CD14-positive monocyte (primary cell): ENCODE results near the gene MDM4. TPM values are rescaled to one million over a fixed set of nuclear protein-coding genes. Genes with fewer than 3 reads are reported as not detected.
A peak's percentile ranks its signal among the peaks of the same experiment; 100 is the strongest.

ENCODE experiments used
- DNase-seq, 3 donors: peaks; one replicate each; pipeline ENCODE4 v3.0.0-alpha.2; 2011 to 2022
- H2AFZ ChIP-seq: 2 replicates; pipeline ENCODE4 v1.6.0; 2012; ENCODE audit warnings: mild to moderate bottlenecking, low read depth, low read length, inconsistent platforms; ENCODE audit not compliant: insufficient read depth, poor library complexity, severe bottlenecking
- H3K27ac ChIP-seq, 2 donors: 1 replicate in 1 of 2; 2 replicates in 1 of 2; pipeline ENCODE4 v1.5.1; 2012 to 2013; ENCODE audit warnings: low read length in 2 of 2, control low read depth in 1 of 2, inconsistent platforms in 1 of 2, low read depth in 1 of 2, mild to moderate bottlenecking in 1 of 2
- H3K27me3 ChIP-seq, 2 donors: one replicate each; pipeline versions ENCODE4 v1.6.0 to v1.6.1; 2011 to 2013; ENCODE audit warnings: low read length in 2 of 2; ENCODE audit not compliant: control insufficient read depth in 2 of 2, insufficient read depth in 2 of 2
- H3K36me3 ChIP-seq, 2 donors: replicated peaks in 1 of 2; 1 replicate in 1 of 2; 2 replicates in 1 of 2; pipeline versions ENCODE4 v1.5.1 to v1.6.1; 2012 to 2013; ENCODE audit warnings: low read length in 2 of 2, control low read depth in 1 of 2, inconsistent platforms in 1 of 2, mild to moderate bottlenecking in 1 of 2; ENCODE audit not compliant: insufficient read depth in 2 of 2, control insufficient read depth in 1 of 2
- H3K4me1 ChIP-seq, 2 donors: 1 replicate in 1 of 2; 2 replicates in 1 of 2; pipeline versions ENCODE4 v1.5.1 to v1.6.1; 2012 to 2013; ENCODE audit warnings: low read length in 2 of 2, control low read depth in 1 of 2, inconsistent platforms in 1 of 2, mild to moderate bottlenecking in 1 of 2, moderate library complexity in 1 of 2; ENCODE audit not compliant: insufficient read depth in 2 of 2, control insufficient read depth in 1 of 2
- H3K4me2 ChIP-seq: replicated peaks from 2 replicates; pipeline ENCODE3; 2012; ENCODE audit warnings: low read length, moderate library complexity, mild to moderate bottlenecking; ENCODE audit not compliant: poor library complexity, severe bottlenecking; ENCODE audit errors: extremely low read depth
- H3K4me3 ChIP-seq, 3 experiments: fragments of 200-600 bp in 1 of 3; sonication (generic) in 1 of 3; replicated peaks in 1 of 3; 1 replicate in 2 of 3; 2 replicates in 1 of 3; pipeline ENCODE4 v1.5.1; 2011 to 2013; ENCODE audit warnings: low read length in 3 of 3, mild to moderate bottlenecking in 3 of 3, control low read depth in 2 of 3, low read depth in 2 of 3, inconsistent platforms in 1 of 3, moderate library complexity in 1 of 3
- H3K79me2 ChIP-seq: 2 replicates; pipeline ENCODE4 v1.6.0; 2012; ENCODE audit warnings: mild to moderate bottlenecking, control low read depth, inconsistent platforms, low read length, moderate library complexity; ENCODE audit not compliant: insufficient read depth
- H3K9ac ChIP-seq: 2 replicates; pipeline ENCODE4 v1.6.0; 2017; ENCODE audit warnings: low read length, mild to moderate bottlenecking; ENCODE audit not compliant: insufficient read depth, poor library complexity, severe bottlenecking
- H3K9me3 ChIP-seq, 2 donors: replicated peaks in 1 of 2; 1 replicate in 1 of 2; 2 replicates in 1 of 2; pipeline versions ENCODE4 v1.5.1 to v1.6.1; 2012 to 2013; ENCODE audit warnings: low read length in 2 of 2, control low read depth in 1 of 2; ENCODE audit not compliant: control insufficient read depth in 1 of 2, insufficient read depth in 1 of 2
- H4K20me1 ChIP-seq: 2 replicates; pipeline ENCODE4 v1.6.0; 2012; ENCODE audit warnings: mild to moderate bottlenecking, low read length, control low read depth, moderate library complexity; ENCODE audit not compliant: insufficient read depth
- H3K27ac Mint-ChIP-seq, 7 donors: one replicate each; pipeline ENCODE4 v1.8.0; 2020; ENCODE audit warnings: mild to moderate bottlenecking in 7 of 7, mixed read lengths in 7 of 7, moderate library complexity in 6 of 7, inconsistent platforms in 2 of 7
- H3K27me3 Mint-ChIP-seq, 3 donors: one replicate each; pipeline ENCODE4 v1.8.0; 2021 to 2022; ENCODE audit warnings: low read depth in 3 of 3, mild to moderate bottlenecking in 3 of 3, mixed read lengths in 3 of 3, moderate library complexity in 3 of 3, inconsistent platforms in 1 of 3
- H3K36me3 Mint-ChIP-seq, 2 donors: one replicate each; pipeline ENCODE4 v1.8.0; 2020; ENCODE audit warnings: mixed read lengths in 2 of 2, inconsistent platforms in 1 of 2, mild to moderate bottlenecking in 1 of 2
- H3K4me1 Mint-ChIP-seq: one replicate; pipeline ENCODE4 v1.8.0; 2020; ENCODE audit warnings: mild to moderate bottlenecking, mixed read lengths
- H3K4me3 Mint-ChIP-seq, 2 donors: one replicate each; pipeline ENCODE4 v1.8.0; 2020; ENCODE audit warnings: mild to moderate bottlenecking in 2 of 2, mixed read lengths in 2 of 2, moderate library complexity in 1 of 2
- H3K9me3 Mint-ChIP-seq, 7 donors: one replicate each; pipeline ENCODE4 v1.8.0; 2020 to 2022; ENCODE audit warnings: mixed read lengths in 7 of 7, mild to moderate bottlenecking in 6 of 7, moderate library complexity in 6 of 7, inconsistent platforms in 2 of 7
- WGBS: methylation state at CpG from one replicate; pipeline ENCODE4 v1.1.5; 2013; ENCODE audit warnings: missing lambda C conversion rate; ENCODE audit not compliant: insufficient coverage; 5-methylcytosine and 5-hydroxymethylcytosine counted together
- intact Hi-C, 2 donors: fragments of 100-400 bp; cut with micrococcal nuclease; formaldehyde crosslinking; loops; one replicate each; pipeline versions ENCODE4 v1.15.0 to v1.15.1; 2023
- polyA plus RNA-seq, 3 donors: library from polyadenylated mRNA; depleted of rRNA in 1 of 3; unstranded in 2 of 3; stranded (reverse) in 1 of 3; fragments of 300-500 nt in 2 of 3; fragments of >200 nt in 1 of 3; fragmentation: Illumina TruSeq in 2 of 3; gene quantifications; 1 replicate in 2 of 3; 2 replicates in 1 of 3; pipeline ENCODE4 v1.2.3, GENCODE V29; 2012 to 2021
- TF ChIP-seq, protein P1 (sequence below): fragments of 200-600 bp; IDR thresholded peaks from one replicate; pipeline ENCODE4 v1.8.0; 2022; ENCODE audit warnings: antibody characterized with exemption, mild to moderate bottlenecking

Gene MDM4
- polyA plus RNA-seq, 3 donors, result 7.8 to 37.0 (median 10.2) TPM

DNA sequence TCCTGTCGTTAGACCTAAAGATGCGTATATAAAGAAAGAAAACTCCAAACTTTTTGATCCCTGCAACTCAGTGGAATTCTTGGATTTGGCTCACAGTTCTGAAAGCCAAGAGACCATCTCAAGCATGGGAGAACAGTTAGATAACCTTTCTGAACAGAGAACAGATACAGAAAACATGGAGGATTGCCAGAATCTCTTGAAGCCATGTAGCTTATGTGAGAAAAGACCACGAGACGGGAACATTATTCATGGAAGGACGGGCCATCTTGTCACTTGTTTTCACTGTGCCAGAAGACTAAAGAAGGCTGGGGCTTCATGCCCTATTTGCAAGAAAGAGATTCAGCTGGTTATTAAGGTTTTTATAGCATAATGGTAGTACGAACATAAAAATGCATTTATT lies 33.1 kb downstream of the MDM4 start:
- peaks cover 21% of the 10 kb centered on the region for H3K79me2 ChIP-seq
- no peak overlapping the region for H3K27ac ChIP-seq
- H3K36me3 Mint-ChIP-seq, result peaks cover 79 to 91% of the 10 kb centered on the region in 2 donors
- no peak for DNase-seq
- no peak overlapping the region for H3K4me3 ChIP-seq
- intact Hi-C loops, result no loop called here
- no peaks in the 10 kb centered on the region for H3K9me3 Mint-ChIP-seq
- H3K4me2 ChIP-seq, result no peak overlapping the region
- no peak overlapping the region for H2AFZ ChIP-seq
- H3K36me3 ChIP-seq, result peaks cover 79 to 99% of the 10 kb centered on the region in 2 donors
- peaks cover 89% of the 10 kb centered on the region for H4K20me1 ChIP-seq
- H3K4me3 Mint-ChIP-seq, result no peak overlapping the region
- no peak overlapping the region for H3K27ac Mint-ChIP-seq
- H3K4me1 ChIP-seq, result no peaks in the 10 kb centered on the region
- no peaks in the 10 kb centered on the region for H3K27me3 Mint-ChIP-seq
- no peaks in the 10 kb centered on the region for H3K4me1 Mint-ChIP-seq
- H3K9me3 ChIP-seq, result no peaks in the 10 kb centered on the region
- WGBS, result 90% methylated on average over 4 of the region's 6 CpGs
- TF ChIP-seq, protein P1, sequence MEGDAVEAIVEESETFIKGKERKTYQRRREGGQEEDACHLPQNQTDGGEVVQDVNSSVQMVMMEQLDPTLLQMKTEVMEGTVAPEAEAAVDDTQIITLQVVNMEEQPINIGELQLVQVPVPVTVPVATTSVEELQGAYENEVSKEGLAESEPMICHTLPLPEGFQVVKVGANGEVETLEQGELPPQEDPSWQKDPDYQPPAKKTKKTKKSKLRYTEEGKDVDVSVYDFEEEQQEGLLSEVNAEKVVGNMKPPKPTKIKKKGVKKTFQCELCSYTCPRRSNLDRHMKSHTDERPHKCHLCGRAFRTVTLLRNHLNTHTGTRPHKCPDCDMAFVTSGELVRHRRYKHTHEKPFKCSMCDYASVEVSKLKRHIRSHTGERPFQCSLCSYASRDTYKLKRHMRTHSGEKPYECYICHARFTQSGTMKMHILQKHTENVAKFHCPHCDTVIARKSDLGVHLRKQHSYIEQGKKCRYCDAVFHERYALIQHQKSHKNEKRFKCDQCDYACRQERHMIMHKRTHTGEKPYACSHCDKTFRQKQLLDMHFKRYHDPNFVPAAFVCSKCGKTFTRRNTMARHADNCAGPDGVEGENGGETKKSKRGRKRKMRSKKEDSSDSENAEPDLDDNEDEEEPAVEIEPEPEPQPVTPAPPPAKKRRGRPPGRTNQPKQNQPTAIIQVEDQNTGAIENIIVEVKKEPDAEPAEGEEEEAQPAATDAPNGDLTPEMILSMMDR, result no peak
- H3K9ac ChIP-seq, result no peak overlapping the region
- no peaks in the 10 kb centered on the region for H3K27me3 ChIP-seq

DNA sequence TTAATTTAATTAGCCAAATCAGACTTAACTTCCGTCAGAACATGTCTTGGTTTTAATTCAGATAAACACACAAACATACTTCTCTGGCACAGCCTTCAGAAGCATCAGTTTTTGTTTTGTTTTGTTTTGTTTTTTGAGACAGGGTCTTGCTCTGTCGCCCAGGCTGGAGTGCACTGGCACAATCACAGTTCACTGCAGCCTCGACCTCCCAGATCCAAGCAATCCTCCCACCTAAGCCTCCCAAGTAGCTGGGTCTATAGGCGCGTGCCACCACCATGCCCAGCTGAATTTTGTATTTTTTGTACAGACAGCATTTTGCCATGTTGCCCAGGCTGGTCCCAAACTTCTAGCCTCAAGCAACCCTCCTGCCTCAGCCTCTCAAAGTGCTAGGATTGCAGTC lies 34.7 kb downstream of the MDM4 start:
- Histone ChIP-seq H3K36me3 (peaks cover 64 to 99% of the 10 kb centered on the region in 2 donors), H3K79me2 (peaks cover 17% of the 10 kb centered on the region), H3K9me3 (no peaks in the 10 kb centered on the region), H3K27ac (no peak overlapping the region), H3K9ac (no peak overlapping the region), H2AFZ (no peak overlapping the region), H3K4me1 (no peaks in the 10 kb centered on the region), H3K4me2 (no peak overlapping the region), H4K20me1 (peaks cover 89% of the 10 kb centered on the region), H3K27me3 (no peaks in the 10 kb centered on the region), H3K4me3 (no peak overlapping the region)
- TF ChIP-seq, protein P1, result no peak
- 92% methylated on average over 4 of the region's 5 CpGs for WGBS
- H3K9me3 Mint-ChIP-seq, result no peaks in the 10 kb centered on the region
- intact Hi-C loops, result no loop called here
- peak overlapping the region in 1 of 7 donors; percentile 42 for H3K27ac Mint-ChIP-seq
- peaks cover 71 to 89% of the 10 kb centered on the region in 2 donors for H3K36me3 Mint-ChIP-seq
- H3K4me3 Mint-ChIP-seq, result no peak overlapping the region
- no peak for DNase-seq
- H3K27me3 Mint-ChIP-seq, result no peaks in the 10 kb centered on the region
- no peaks in the 10 kb centered on the region for H3K4me1 Mint-ChIP-seq
